AG20443 (cell line): ENCODE data around the gene PEAK1.
"Not testable (repeated sequence)": the region's sequence is repeated elsewhere in the genome, so short reads cannot be mapped to it uniquely, and the experiment has no call there.

ENCODE experiments used
- DNase-seq: peaks from one replicate; pipeline ENCODE4 v3.0.0; 2012; ENCODE audit warnings: low spot score, mixed read lengths

PEAK1 gene

GRCh38 chr15:77295446-77295845 is 124.5 kb downstream of the PEAK1 start:
- peak; percentile 10 for DNase-seq

GRCh38 chr15:77292969-77293558 is 126.8 kb downstream of the PEAK1 start:
- DNase-seq: no peak

- DNase-seq: no peak
These were observed 128.8 kb downstream of the PEAK1 start for GRCh38 chr15:77291107-77291506.

- DNase-seq: no peak
These were observed 132.5 kb downstream of the PEAK1 start for GRCh38 chr15:77287385-77287784.

DNA sequence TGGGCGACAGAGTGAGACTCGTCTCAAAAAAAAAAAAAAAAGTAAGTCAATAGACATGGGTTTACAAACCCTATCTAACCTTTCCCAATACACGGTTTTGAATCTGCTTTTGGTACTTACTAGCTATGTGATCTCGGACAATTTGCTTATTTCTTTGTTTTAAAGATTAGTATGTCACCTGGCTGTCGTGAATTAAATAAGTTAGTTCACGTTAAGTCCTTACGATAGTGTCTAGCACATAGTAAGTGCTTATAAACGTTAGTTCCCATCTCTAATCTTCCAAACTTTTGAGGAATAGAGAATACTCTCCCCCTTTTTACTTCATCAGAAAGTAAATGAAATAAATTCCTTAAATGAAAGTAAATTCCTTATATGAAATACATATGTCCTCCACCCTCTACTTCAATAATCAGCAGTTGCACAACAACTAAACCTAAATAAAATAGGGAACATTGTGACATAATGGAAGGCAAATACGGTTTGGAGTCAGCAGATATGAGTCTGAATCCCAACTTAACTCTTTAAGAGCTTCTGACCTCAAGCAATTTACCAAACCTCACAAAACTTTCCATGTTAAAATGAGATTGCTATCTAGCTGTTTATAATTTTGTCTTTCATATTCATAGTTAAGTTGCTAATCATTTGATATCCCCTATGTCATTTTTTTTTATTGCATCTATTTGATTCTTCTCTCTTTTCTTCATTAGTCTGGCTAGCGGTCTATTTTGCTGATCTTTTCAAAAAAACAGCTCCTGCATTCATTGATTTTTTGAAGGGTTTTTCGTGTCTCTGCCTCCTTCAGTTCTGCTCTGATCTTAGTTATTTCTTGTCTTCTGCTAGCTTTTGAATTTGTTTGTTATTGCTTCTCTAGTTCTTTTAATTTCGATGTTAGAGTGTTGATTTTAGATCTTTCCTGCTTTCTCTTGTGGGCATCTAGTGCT is 134.6 kb downstream of the PEAK1 start:
- DNase-seq: no peak

DNA sequence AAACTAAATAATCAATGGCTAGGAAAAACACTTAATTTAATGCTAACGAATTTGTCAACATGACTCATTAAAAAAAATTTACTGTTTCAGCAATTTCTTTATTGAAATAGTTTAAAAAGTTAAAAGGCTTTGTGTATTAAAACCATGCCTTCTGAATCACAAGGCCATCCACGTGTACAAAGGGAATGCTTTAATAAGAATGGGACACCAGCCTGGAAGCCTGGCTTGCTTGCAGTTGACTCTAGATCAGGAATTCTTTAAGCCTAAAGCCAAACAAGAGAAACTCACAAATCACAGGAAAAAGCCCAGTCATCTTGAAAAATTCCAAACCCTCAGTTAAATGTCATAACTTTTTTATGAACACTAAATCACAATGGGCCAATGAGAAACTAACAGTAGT is 137.6 kb downstream of the PEAK1 start:
- peak; percentile 73 for DNase-seq

DNA sequence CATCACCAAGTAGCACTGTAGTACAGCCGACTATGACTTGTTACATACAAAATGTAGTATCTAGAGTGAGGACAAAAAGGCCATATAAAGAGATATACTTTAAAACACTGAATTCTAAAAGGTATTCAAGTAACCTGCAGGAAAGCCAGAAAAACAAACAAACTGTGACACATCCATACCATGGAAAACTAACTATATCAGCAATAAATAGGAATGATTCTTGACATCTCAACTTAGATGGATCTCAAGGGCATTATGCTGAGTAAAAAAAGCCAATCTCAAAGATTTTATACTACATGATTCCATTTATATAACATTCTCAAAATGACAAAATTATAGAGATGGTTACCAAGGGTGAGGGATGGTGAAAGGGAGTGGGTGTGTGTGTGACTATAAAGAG is 143.0 kb downstream of the PEAK1 start:
- no peak for DNase-seq

DNA sequence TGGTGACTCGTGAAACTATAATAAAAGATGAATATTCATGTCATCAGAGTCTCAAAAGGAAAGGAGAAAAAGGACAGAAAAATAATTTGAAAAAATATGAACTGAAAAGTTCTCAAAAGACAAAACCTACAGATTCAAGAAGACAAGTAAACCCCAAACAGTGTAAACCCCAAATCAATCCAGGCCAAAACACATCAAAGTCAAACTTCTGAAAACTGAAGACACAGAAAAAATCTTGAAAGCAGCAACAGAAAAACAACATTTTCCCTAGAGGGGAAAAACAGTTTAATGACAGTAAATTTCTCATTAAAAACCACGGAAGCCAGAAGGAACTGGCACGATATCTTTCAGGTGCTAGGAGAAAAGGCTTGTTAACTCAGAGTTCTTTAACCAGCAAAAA is 143.8 kb downstream of the PEAK1 start:
- DNase-seq: no peak

- not testable (repeated sequence) for DNase-seq
These were observed 146.8 kb downstream of the PEAK1 start for GRCh38 chr15:77273136-77273535.

DNA sequence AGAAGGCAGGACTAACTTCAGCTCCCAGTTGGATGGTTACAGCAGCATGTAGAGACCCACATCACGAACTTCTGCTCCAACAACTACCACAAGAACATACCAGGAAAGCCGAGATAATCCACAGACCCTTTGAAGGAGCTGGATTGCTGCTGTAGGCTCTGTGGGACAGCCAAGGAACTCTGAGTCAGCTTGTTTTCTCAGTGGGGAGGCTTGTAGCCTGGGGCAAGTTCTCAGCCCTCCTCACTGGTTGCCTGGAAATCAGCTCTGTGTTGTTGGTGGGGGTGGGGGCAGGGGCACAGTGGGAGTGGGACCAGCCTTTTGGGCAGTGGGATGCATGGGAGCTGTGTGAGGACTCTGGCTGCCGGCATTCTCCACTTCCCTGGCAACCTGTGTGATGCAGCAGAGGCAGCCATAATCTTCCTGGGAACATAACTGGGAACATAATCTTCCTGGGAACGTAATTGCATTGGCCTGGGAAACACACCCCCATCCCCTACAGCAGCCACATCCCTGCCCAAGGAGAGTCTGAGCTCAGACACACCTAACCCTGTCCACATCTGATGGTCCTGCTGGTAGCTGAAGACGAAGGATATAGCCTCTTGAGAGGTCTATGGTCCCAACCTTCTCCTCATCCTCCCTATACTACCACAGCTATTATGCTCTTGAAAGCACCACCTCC is 153.1 kb downstream of the PEAK1 start:
- DNase-seq: peak; percentile 38

DNA sequence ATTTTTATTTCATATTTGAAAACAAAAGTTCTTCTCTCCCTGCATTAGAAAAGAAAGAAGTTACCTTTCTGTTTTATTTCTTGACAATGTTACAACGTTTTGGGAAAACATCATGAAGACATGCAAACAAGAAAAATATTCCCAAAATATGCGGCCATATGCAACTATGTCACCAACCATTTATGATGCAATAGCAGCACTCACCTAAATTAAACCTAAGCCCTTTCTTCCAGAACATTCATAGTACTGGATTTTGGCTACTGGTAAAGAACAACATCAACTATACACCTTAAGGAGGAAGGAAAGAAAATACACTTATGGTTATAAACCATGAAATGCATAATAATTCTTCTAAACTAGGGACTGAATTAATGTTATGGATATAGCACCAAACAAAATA is 164.5 kb downstream of the PEAK1 start:
- no peak for DNase-seq

DNA sequence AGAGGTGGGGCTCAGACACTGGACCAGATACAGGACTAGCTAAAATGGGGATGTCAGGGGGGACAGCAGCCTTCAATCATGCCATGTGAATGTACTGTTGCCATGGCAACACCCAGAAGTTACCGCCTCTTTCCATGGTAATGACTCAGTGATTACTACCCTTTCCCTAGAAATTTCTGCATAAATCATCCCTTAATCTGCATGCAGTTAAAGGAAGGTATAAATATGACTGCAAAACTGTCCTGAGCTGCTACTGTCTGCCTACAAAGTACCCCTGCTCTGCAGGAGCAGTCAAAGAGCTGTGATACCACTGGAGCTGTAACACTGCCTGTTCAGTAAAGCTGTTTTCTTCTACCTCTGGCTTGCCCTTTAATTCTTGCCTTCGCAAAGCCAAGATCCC is 168.2 kb downstream of the PEAK1 start:
- no peak for DNase-seq

DNA sequence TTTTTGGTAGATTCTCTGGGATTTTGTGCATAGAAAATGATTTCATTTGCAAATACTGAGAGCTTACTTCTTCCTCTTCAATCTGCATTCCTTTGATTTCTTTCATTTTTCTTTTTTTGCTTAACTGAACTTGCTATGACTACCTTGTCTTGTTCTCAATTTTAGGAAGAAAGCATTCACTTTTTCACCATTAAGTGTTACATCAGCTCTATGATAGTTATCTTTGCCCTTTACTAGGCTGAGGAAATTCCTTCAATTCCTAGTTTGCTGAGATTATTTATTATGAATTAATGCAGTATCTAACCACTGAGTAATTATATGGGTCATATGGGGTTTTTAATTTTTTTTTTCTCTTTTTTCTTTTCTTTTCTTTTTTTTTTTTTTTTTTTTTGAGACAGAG is 172.8 kb downstream of the PEAK1 start:
- DNase-seq: no peak

- DNase-seq: no peak
These were observed 176.0 kb downstream of the PEAK1 start for GRCh38 chr15:77243716-77244401.

GRCh38 chr15:77243135-77243534 is 176.8 kb downstream of the PEAK1 start:
- DNase-seq: no peak

- peak; percentile 24 for DNase-seq
These were observed 179.9 kb downstream of the PEAK1 start for GRCh38 chr15:77239882-77240608.

- DNase-seq: no peak
These were observed 184.3 kb downstream of the PEAK1 start for GRCh38 chr15:77235566-77235965.

DNA sequence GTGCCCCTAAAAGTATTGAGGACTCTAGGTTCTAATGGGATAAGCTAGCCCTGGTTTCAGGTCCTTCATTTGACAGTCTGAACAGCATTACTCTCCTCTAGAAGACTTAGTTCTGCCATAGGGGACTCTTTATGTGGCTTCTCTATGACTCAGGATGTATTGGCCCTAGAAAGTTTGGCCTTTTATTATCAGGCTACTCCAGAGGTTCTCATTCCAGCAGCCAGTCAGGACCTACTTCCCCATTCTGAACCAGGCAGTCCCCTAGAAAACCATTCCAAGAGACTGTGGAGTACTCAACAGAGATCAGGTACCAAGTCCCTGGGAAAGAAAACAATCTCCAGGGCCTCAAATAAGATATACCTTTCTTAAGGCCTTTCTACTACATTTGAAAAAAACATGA is 191.1 kb downstream of the PEAK1 start:
- DNase-seq: no peak

DNA sequence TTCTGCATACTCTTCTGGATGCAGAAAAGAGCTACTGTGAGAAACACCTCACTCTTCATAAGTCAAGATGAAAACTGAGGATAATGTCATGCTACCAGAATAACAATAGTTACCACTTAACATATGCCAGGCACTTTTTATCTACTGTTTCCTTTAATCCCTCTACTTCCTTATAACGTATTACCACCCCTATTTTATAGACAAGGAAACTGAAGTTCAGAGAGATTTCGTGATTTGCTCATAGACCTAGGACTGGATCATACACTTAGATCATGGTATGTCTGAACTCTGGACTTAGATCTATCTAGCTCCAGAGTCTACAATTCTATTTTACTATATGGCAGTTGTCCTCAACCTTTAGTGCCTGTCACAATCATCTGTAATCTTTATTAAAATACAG is 193.3 kb downstream of the PEAK1 start:
- DNase-seq: no peak

- DNase-seq: no peak
These were observed 194.3 kb downstream of the PEAK1 start for GRCh38 chr15:77225646-77226045.

DNA sequence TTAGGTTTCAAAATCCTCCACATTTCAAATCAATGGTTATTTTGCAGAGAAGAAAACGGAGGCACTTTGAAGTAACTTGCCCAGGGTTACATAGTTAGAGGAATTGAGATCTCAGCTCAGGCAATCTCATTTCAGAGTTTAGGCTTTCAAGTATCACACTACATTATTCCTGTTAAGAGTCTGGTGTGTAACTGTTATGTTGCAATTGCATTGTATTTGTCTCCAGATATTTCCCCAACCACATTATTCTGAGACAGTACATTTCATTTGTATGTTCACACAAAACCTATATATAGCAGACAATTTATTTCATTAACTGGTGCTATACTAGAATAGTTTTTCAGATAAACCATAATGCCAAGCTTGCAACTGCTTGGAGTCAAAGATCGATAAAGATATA is 194.8 kb downstream of the PEAK1 start:
- no peak for DNase-seq

DNA sequence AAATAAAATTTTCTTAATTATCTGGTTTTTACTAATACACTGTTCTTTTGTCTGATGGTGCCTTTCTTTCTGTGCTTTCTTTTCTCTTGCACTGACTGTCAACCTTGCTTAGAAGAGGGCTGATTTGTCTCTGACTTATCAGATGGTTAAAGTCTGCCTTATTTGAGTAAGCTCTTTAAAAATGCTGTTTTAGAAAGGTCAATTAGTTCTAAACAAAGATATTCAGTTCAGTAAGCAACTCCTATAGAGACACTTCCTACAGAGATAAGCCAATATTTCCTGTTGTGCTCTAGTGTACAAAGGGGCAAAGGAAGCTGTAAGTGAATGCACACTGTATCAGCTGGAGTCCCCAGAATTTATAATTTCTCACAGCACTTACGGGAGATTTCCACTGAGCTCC is 195.6 kb downstream of the PEAK1 start:
- DNase-seq: no peak
